ENCODE results near the gene SCN4A.
"Not testable (repeated sequence)": the region's sequence is repeated elsewhere in the genome, so short reads cannot be mapped to it uniquely, and the experiment has no call there.

SCN4A gene

GRCh38 chr17:63918305-63918704, 54.4 kb downstream of the SCN4A start:
- no peak for DNase-seq (ENCODE audit: low spot score)
- no peak for TF ChIP-seq CTCF (IDR thresholded peaks at IDR 0.05; ENCODE audit: extremely low read depth, insufficient read depth, missing control alignments)
- in situ Hi-C loops (cut with MboI; ENCODE audit: low pct_unique_long_range_greater_than_20kb, low sequenced_read_pairs, unreplicated experiment), result loop anchor here (10.0 to 25.0 kb wide), 3 partner anchors 96 to 369 kb away; partner anchors contain the start of gene ERN1

GRCh38 chr17:63917646-63918045, 55.1 kb downstream of the SCN4A start:
- TF ChIP-seq CTCF (IDR thresholded peaks at IDR 0.05; ENCODE audit: extremely low read depth, insufficient read depth, missing control alignments), result no peak
- in situ Hi-C loops (cut with MboI; ENCODE audit: low pct_unique_long_range_greater_than_20kb, low sequenced_read_pairs, unreplicated experiment), result loop anchor here (10.0 to 25.0 kb wide), 3 partner anchors 97 to 370 kb away; partner anchors contain the start of gene ERN1
- DNase-seq (ENCODE audit: low spot score), result no peak

- in situ Hi-C loops (cut with MboI; ENCODE audit: low pct_unique_long_range_greater_than_20kb, low sequenced_read_pairs, unreplicated experiment), result loop anchor here (10.0 to 25.0 kb wide), 3 partner anchors 98 to 370 kb away; partner anchors contain the start of gene ERN1
- DNase-seq (ENCODE audit: low spot score), result not testable (repeated sequence)
Measured at GRCh38 chr17:63917206-63917605, 55.5 kb downstream of the SCN4A start.

GRCh38 chr17:63916566-63917185, 56.0 kb downstream of the SCN4A start:
- no peak for TF ChIP-seq CTCF (IDR thresholded peaks at IDR 0.05; ENCODE audit: extremely low read depth, insufficient read depth, missing control alignments)
- DNase-seq (ENCODE audit: low spot score), result no peak
- in situ Hi-C loops (cut with MboI; ENCODE audit: low pct_unique_long_range_greater_than_20kb, low sequenced_read_pairs, unreplicated experiment), result loop anchor here (10.0 to 25.0 kb wide), 3 partner anchors 98 to 371 kb away; partner anchors contain the start of gene ERN1

- DNase-seq (ENCODE audit: low spot score), result not testable (repeated sequence)
- in situ Hi-C loops (cut with MboI; ENCODE audit: low pct_unique_long_range_greater_than_20kb, low sequenced_read_pairs, unreplicated experiment), result loop anchor here (10.0 to 25.0 kb wide), 3 partner anchors 99 to 372 kb away; partner anchors contain the start of gene ERN1
Measured at GRCh38 chr17:63915753-63916152, 57.0 kb downstream of the SCN4A start.

- TF ChIP-seq CTCF (IDR thresholded peaks at IDR 0.05; ENCODE audit: extremely low read depth, insufficient read depth, missing control alignments), result no peak
- in situ Hi-C loops (cut with MboI; ENCODE audit: low pct_unique_long_range_greater_than_20kb, low sequenced_read_pairs, unreplicated experiment), result loop anchor here (10.0 to 25.0 kb wide), 3 partner anchors 100 to 373 kb away; partner anchors contain the start of gene ERN1
- DNase-seq (ENCODE audit: low spot score), result no peak
Measured at GRCh38 chr17:63914471-63914870, 58.2 kb downstream of the SCN4A start.

- in situ Hi-C loops (cut with MboI; ENCODE audit: low pct_unique_long_range_greater_than_20kb, low sequenced_read_pairs, unreplicated experiment), result loop anchor here (10.0 to 25.0 kb wide), 3 partner anchors 103 to 376 kb away; partner anchors contain the start of gene ERN1
- DNase-seq (ENCODE audit: low spot score), result peak; percentile 69
- TF ChIP-seq CTCF (IDR thresholded peaks at IDR 0.05; ENCODE audit: extremely low read depth, insufficient read depth, missing control alignments), result peak; percentile 79
Measured at GRCh38 chr17:63911657-63912100, 61.0 kb downstream of the SCN4A start.

Measured in GM13977 (cell line).